ENCODE data around the gene HTD2. TPM values are rescaled to one million over a fixed set of nuclear protein-coding genes. Genes with fewer than 3 reads are reported as not detected.

The HTD2 gene
- total and polyA plus RNA-seq, 12 donors, result 1.6 to 13.2 (median 10.3) TPM

- whole genome bisulfite sequencing, 4 donors, result 92 to 96% (median 95%) methylated on average over 3 of the region's 3 CpGs
- peaks cover 5 to 10% of the 10 kb centered on the region in 2 donors for H3K4me1 ChIP-seq (replicated peaks in 1 of 2)
Measured at GRCh38 chr3:58357402-58357801, 51.1 kb downstream of the HTD2 start.

GRCh38 chr3:58358092-58358491 lies 51.8 kb downstream of the HTD2 start:
- Histone ChIP-seq H3K36me3 (replicated peaks in 1 of 2) (no peaks in the 10 kb centered on the region), H3K27ac (no peak overlapping the region), H3K4me3 (no peak overlapping the region), H3K27me3 (no peaks in the 10 kb centered on the region), H3K4me1 (replicated peaks in 1 of 2) (peaks cover 5 to 10% of the 10 kb centered on the region in 2 donors), H3K9me3 (replicated peaks in 1 of 3) (no peaks in the 10 kb centered on the region)
- intact Hi-C loops (cut with DNase I), result no loop called here
- TF ChIP-seq POLR2A (IDR thresholded peaks at IDR 0.05), result no peak
- no peak for TF ChIP-seq CTCF (IDR thresholded peaks at IDR 0.05)
- DNase-seq, result no peak
- WGBS, 4 donors, result 90 to 99% (median 98%) methylated on average over 3 of the region's 3 CpGs

More at GRCh38 chr3:58357402-58357801, 51.1 kb downstream of the HTD2 start:
- DNase-seq, result no peak
- H3K9me3 ChIP-seq (replicated peaks in 1 of 3), result no peaks in the 10 kb centered on the region
- TF ChIP-seq POLR2A (IDR thresholded peaks at IDR 0.05) (no peak), CTCF (IDR thresholded peaks at IDR 0.05) (no peak)
- H3K27me3 ChIP-seq, result no peaks in the 10 kb centered on the region
- intact Hi-C loops (cut with DNase I), result no loop called here
- no peak overlapping the region for H3K4me3 ChIP-seq
- no peaks in the 10 kb centered on the region for H3K36me3 ChIP-seq (replicated peaks in 1 of 2)
- no peak overlapping the region for H3K27ac ChIP-seq

GRCh38 chr3:58358808-58359207 lies 52.5 kb downstream of the HTD2 start:
- Histone ChIP-seq H3K27ac (no peak overlapping the region), H3K27me3 (no peaks in the 10 kb centered on the region), H3K4me1 (replicated peaks in 1 of 2) (peaks cover 5 to 14% of the 10 kb centered on the region in 2 donors), H3K4me3 (no peak overlapping the region), H3K9me3 (replicated peaks in 1 of 3) (no peaks in the 10 kb centered on the region), H3K36me3 (replicated peaks in 1 of 2) (no peaks in the 10 kb centered on the region)
- intact Hi-C loops (cut with DNase I), result no loop called here
- TF ChIP-seq CTCF (IDR thresholded peaks at IDR 0.05) (no peak), POLR2A (IDR thresholded peaks at IDR 0.05) (no peak)
- DNase-seq, result no peak
- 91 to 96% (median 93%) methylated on average over 4 of the region's 4 CpGs for WGBS, 4 donors

- Histone ChIP-seq H3K36me3 (replicated peaks in 1 of 2) (no peaks in the 10 kb centered on the region), H3K27me3 (no peaks in the 10 kb centered on the region), H3K9me3 (replicated peaks in 1 of 3) (no peaks in the 10 kb centered on the region), H3K4me1 (replicated peaks in 1 of 2) (peaks cover 5 to 14% of the 10 kb centered on the region in 2 donors), H3K27ac (no peak overlapping the region), H3K4me3 (no peak overlapping the region)
- TF ChIP-seq CTCF (IDR thresholded peaks at IDR 0.05), result no peak
- TF ChIP-seq POLR2A (IDR thresholded peaks at IDR 0.05), result no peak
- WGBS, 4 donors, result 88 to 92% (median 91%) methylated on average over 4 of the region's 4 CpGs
- no peak for DNase-seq
- intact Hi-C loops (cut with DNase I), result no loop called here
Measured at GRCh38 chr3:58359621-58360020, 53.3 kb downstream of the HTD2 start.
